Measurements from ENCODE around the gene PGM1. TPM values are rescaled to one million over a fixed set of nuclear protein-coding genes. Genes with fewer than 3 reads are reported as not detected.

The PGM1 gene
- total RNA-seq, 2 donors from 2014 or later = 114 to 120 TPM

GRCh38 chr1:63651161-63651701 lies 58.0 kb downstream of the PGM1 start:
- intact Hi-C loops (cut with DNase I, micrococcal nuclease) = no loop called here
- no peak for DNase-seq
- ATAC-seq = no peak

- intact Hi-C loops (cut with DNase I, micrococcal nuclease) = no loop called here
- DNase-seq (no peak), ATAC-seq (no peak)
Observed at GRCh38 chr1:63653976-63654375, 60.8 kb downstream of the PGM1 start.

GRCh38 chr1:63659448-63659847 lies 66.2 kb downstream of the PGM1 start:
- DNase-seq (no peak), ATAC-seq (no peak)
- intact Hi-C loops (cut with DNase I, micrococcal nuclease) = no loop called here

GRCh38 chr1:63662056-63662836 lies 69.0 kb downstream of the PGM1 start:
- intact Hi-C loops (cut with DNase I, micrococcal nuclease) = no loop called here
- no peak for DNase-seq
- no peak for ATAC-seq

GRCh38 chr1:63662841-63663240 lies 69.6 kb downstream of the PGM1 start:
- ATAC-seq (no peak), DNase-seq (no peak)
- intact Hi-C loops (cut with DNase I, micrococcal nuclease) = no loop called here

GRCh38 chr1:63663301-63663700 lies 70.1 kb downstream of the PGM1 start:
- ATAC-seq (no peak), DNase-seq (no peak)
- intact Hi-C loops (cut with DNase I, micrococcal nuclease) = no loop called here

- intact Hi-C loops (cut with DNase I, micrococcal nuclease) = no loop called here
- ATAC-seq (no peak), DNase-seq (no peak)
Observed at GRCh38 chr1:63663873-63664272, 70.7 kb downstream of the PGM1 start.

- intact Hi-C loops (cut with DNase I, micrococcal nuclease) = no loop called here
- ATAC-seq (no peak), DNase-seq (no peak)
Observed at GRCh38 chr1:63664742-63665141, 71.5 kb downstream of the PGM1 start.

GRCh38 chr1:63665410-63665809 lies 72.2 kb downstream of the PGM1 start:
- no peak for DNase-seq
- peak; percentile 16 for ATAC-seq
- intact Hi-C loops (cut with DNase I, micrococcal nuclease) = no loop called here

GRCh38 chr1:63665824-63666223 lies 72.6 kb downstream of the PGM1 start:
- no peak for DNase-seq
- intact Hi-C loops (cut with DNase I, micrococcal nuclease) = no loop called here
- no peak for ATAC-seq

GRCh38 chr1:63668298-63668697 lies 75.1 kb downstream of the PGM1 start:
- DNase-seq = no peak
- intact Hi-C loops (cut with DNase I, micrococcal nuclease) = no loop called here
- ATAC-seq = no peak

- ATAC-seq (peak; percentile 61), DNase-seq (no peak)
- intact Hi-C loops (cut with DNase I, micrococcal nuclease) = no loop called here
Observed at GRCh38 chr1:63669151-63669961, 76.1 kb downstream of the PGM1 start.

- ATAC-seq (no peak), DNase-seq (no peak)
- intact Hi-C loops (cut with DNase I, micrococcal nuclease) = no loop called here
Observed at GRCh38 chr1:63670164-63670563, 77.0 kb downstream of the PGM1 start.

- DNase-seq = no peak
- no peak for ATAC-seq
- intact Hi-C loops (cut with DNase I, micrococcal nuclease) = no loop called here
Observed at GRCh38 chr1:63671514-63671913, 78.3 kb downstream of the PGM1 start.

- peak; percentile 99 for ATAC-seq
- intact Hi-C loops (cut with DNase I, micrococcal nuclease) = no loop called here
- peak; percentile 79 to 84 for DNase-seq
Observed at GRCh38 chr1:63674238-63674864, 81.1 kb downstream of the PGM1 start.

- DNase-seq = no peak
- intact Hi-C loops (cut with DNase I, micrococcal nuclease) = loop anchor here in 1 of 2 donors (5.0 kb wide), 1 partner anchor 567 kb away; no protein-coding TSS in a partner anchor
- peak; percentile 4 for ATAC-seq
Observed at GRCh38 chr1:63674865-63675419, 81.7 kb downstream of the PGM1 start.

- intact Hi-C loops (cut with DNase I, micrococcal nuclease) = loop anchor here in 1 of 2 donors (5.0 kb wide), 1 partner anchor 567 kb away; no protein-coding TSS in a partner anchor
- DNase-seq (no peak), ATAC-seq (no peak)
Observed at GRCh38 chr1:63675420-63675931, 82.3 kb downstream of the PGM1 start.

GRCh38 chr1:63677497-63677896 lies 84.3 kb downstream of the PGM1 start:
- DNase-seq = no peak
- no peak for ATAC-seq
- intact Hi-C loops (cut with DNase I, micrococcal nuclease) = loop anchor here in 1 of 2 donors (5.0 kb wide), 1 partner anchor 565 kb away; no protein-coding TSS in a partner anchor

- DNase-seq (no peak), ATAC-seq (no peak)
- intact Hi-C loops (cut with DNase I, micrococcal nuclease) = loop anchor here in 1 of 2 donors (5.0 kb wide), 1 partner anchor 564 kb away; no protein-coding TSS in a partner anchor
Observed at GRCh38 chr1:63678200-63678599, 85.0 kb downstream of the PGM1 start.
